Gastroesophageal sphincter (tissue), 4 donors: ENCODE results near the gene CTRB2. TPM values are rescaled to one million over a fixed set of nuclear protein-coding genes. Genes with fewer than 3 reads are reported as not detected.

ENCODE experiments used
- ATAC-seq: fragments of 150-250 bp; one replicate; pipeline ENCODE4 v1.9.1; 2016; ENCODE audit warnings: mild to moderate bottlenecking, moderate library complexity
- H3K27ac ChIP-seq, 4 donors: fragments of 200-600 bp; sonication (generic) in 3 of 4; 1 replicate in 3 of 4; 2 replicates in 1 of 4; pipeline ENCODE4 v1.5.1; 2016 to 2019
- H3K27me3 ChIP-seq: fragments of 200-600 bp; sonication (generic); one replicate; pipeline ENCODE4 v1.5.1; 2019
- H3K36me3 ChIP-seq, 2 donors: fragments of 200-600 bp; sonication (generic); one replicate each; pipeline ENCODE4 v1.5.1; 2019; ENCODE audit warnings: control low read depth in 1 of 2
- H3K4me1 ChIP-seq, 3 donors: fragments of 200-600 bp; sonication (generic); 1 replicate in 2 of 3; 2 replicates in 1 of 3; pipeline ENCODE4 v1.5.1; 2016 to 2019; ENCODE audit warnings: control low read depth in 2 of 3
- H3K4me3 ChIP-seq, 2 donors: fragments of 200-600 bp; sonication (generic); one replicate each; pipeline ENCODE4 v1.5.1; 2019; ENCODE audit warnings: mild to moderate bottlenecking in 1 of 2, moderate library complexity in 1 of 2
- H3K9me3 ChIP-seq, 3 donors: fragments of 200-600 bp; sonication (generic); one replicate each; pipeline ENCODE4 v1.5.1; 2017 to 2019; ENCODE audit warnings: control low read depth in 2 of 3
- CTCF ChIP-seq, 4 experiments: fragments of 200-600 bp in 2 of 4; fragments of 450-650 bp in 2 of 4; sonication (generic) in 1 of 4; IDR thresholded peaks; one replicate each; pipeline ENCODE4 v1.5.1; 2017 to 2019; ENCODE audit warnings: antibody characterized with exemption in 4 of 4, mild to moderate bottlenecking in 2 of 4, moderate library complexity in 2 of 4
- EP300 ChIP-seq: sonication (generic); formaldehyde crosslinking; IDR thresholded peaks from one replicate; pipeline ENCODE4 v1.6.1; 2017; ENCODE audit warnings: antibody characterized with exemption, mild to moderate bottlenecking
- POLR2A ChIP-seq, 2 donors: fragments of 450-650 bp; IDR thresholded peaks; one replicate each; pipeline ENCODE4 v1.6.1; 2017; ENCODE audit warnings: antibody characterized with exemption in 2 of 2, mild to moderate bottlenecking in 2 of 2, moderate library complexity in 1 of 2
- POLR2AphosphoS5 ChIP-seq: sonication (generic); formaldehyde crosslinking; IDR thresholded peaks from one replicate; pipeline ENCODE4 v1.6.1; 2017; ENCODE audit warnings: antibody characterized with exemption
- WGBS, 2 donors: methylation state at CpG; one replicate each; pipeline ENCODE4 v1.1.5; 2018; ENCODE audit warnings: low coverage in 1 of 2; 5-methylcytosine and 5-hydroxymethylcytosine counted together
- total RNA-seq, 4 donors: library from RNA; depleted of rRNA; stranded (reverse); fragments of >200 nt; gene quantifications; one replicate each; pipeline ENCODE4 v1.1.0, GENCODE V29; 2016

CTRB2 gene
- total RNA-seq, 4 donors from 2014 or later, result not detected

GRCh38 chr16:75222271-75222783 lies 15.4 kb upstream of the CTRB2 start:
- Histone ChIP-seq H3K27ac (no peak overlapping the region), H3K4me1 (no peaks in the 10 kb centered on the region), H3K4me3 (no peak overlapping the region), H3K9me3 (no peaks in the 10 kb centered on the region), H3K27me3 (peaks cover 17% of the 10 kb centered on the region), H3K36me3 (no peaks in the 10 kb centered on the region)
- ATAC-seq, result peak; percentile 34
- TF ChIP-seq EP300, result no peak
- 0% methylated on average over 2 of the region's 16 CpGs; no CpG with 5 or more reads in 1 of the 2 donors for WGBS, 2 donors

GRCh38 chr16:75219838-75220237 lies 12.9 kb upstream of the CTRB2 start:
- no peaks in the 10 kb centered on the region for H3K36me3 ChIP-seq
- TF ChIP-seq CTCF (IDR thresholded peaks at IDR 0.05), result no peak
- no peak for TF ChIP-seq POLR2AphosphoS5
- TF ChIP-seq POLR2A (IDR thresholded peaks at IDR 0.05), result no peak
- TF ChIP-seq EP300, result no peak
- H3K4me1 ChIP-seq, result no peaks in the 10 kb centered on the region
- no peak overlapping the region for H3K4me3 ChIP-seq
- peaks cover 8% of the 10 kb centered on the region for H3K27me3 ChIP-seq
- no peaks in the 10 kb centered on the region for H3K9me3 ChIP-seq
- 47 to 64% methylated on average over 3 to 5 of the region's 5 CpGs for WGBS, 2 donors
- no peak for ATAC-seq
- H3K27ac ChIP-seq, result no peak overlapping the region

- WGBS, 2 donors, result 62 to 82% methylated on average over 3 of the region's 4 CpGs
- no peak for TF ChIP-seq EP300
- no peak for TF ChIP-seq POLR2AphosphoS5
- TF ChIP-seq POLR2A (IDR thresholded peaks at IDR 0.05), result no peak
- Histone ChIP-seq H3K27ac (no peak overlapping the region), H3K4me1 (no peaks in the 10 kb centered on the region), H3K36me3 (no peaks in the 10 kb centered on the region), H3K4me3 (no peak overlapping the region), H3K27me3 (peaks cover under 1% of the 10 kb centered on the region), H3K9me3 (no peaks in the 10 kb centered on the region)
- no peak for ATAC-seq
These were observed 12.1 kb upstream of the CTRB2 start for GRCh38 chr16:75219088-75219487.

- 95 to 100% methylated on average over 1 to 7 of the region's 19 CpGs for WGBS, 2 donors
- H3K4me3 ChIP-seq, result no peak within 1 kb of the TSS
- H3K36me3 ChIP-seq, result no peaks in the 10 kb centered on the region
- H3K27me3 ChIP-seq, result no peaks in the 10 kb centered on the region
- H3K27ac ChIP-seq, result no peak within 1 kb of the TSS
- TF ChIP-seq POLR2A (IDR thresholded peaks at IDR 0.05) (no peak), POLR2AphosphoS5 (no peak), EP300 (no peak), CTCF (IDR thresholded peaks at IDR 0.05) (no peak)
- H3K9me3 ChIP-seq, result no peaks in the 10 kb centered on the region
- ATAC-seq, result no peak
- no peaks in the 10 kb centered on the region for H3K4me1 ChIP-seq
These were observed 11.5 kb upstream of the CTRB2 start, which contains the start of gene CTRB1 for GRCh38 chr16:75218256-75219076. Gene CTRB1, plus strand, starts transcription at chr16:75218988. Its CDS starts 20 bp downstream, at chr16:75219008.

GRCh38 chr16:75217389-75217851 lies 10.5 kb upstream of the CTRB2 start:
- Histone ChIP-seq H3K36me3 (no peaks in the 10 kb centered on the region), H3K27me3 (no peaks in the 10 kb centered on the region), H3K4me3 (no peak overlapping the region), H3K9me3 (no peaks in the 10 kb centered on the region), H3K27ac (no peak overlapping the region), H3K4me1 (no peaks in the 10 kb centered on the region)
- no peak for ATAC-seq
- whole genome bisulfite sequencing, 2 donors, result 83 to 89% methylated on average over 9 to 10 of the region's 11 CpGs
- no peak for TF ChIP-seq CTCF (IDR thresholded peaks at IDR 0.05)
- no peak for TF ChIP-seq EP300
- no peak for TF ChIP-seq POLR2AphosphoS5
- no peak for TF ChIP-seq POLR2A (IDR thresholded peaks at IDR 0.05)
